Skin epidermis (tissue), 12 donors: ENCODE data around the gene PLS3.

Experiments used
- H3K27ac ChIP-seq, 21 experiments: fragments of 200-600 bp; sonication (generic) in 11 of 21; one replicate each; pipeline ENCODE4 v1.5.0; 2020; ENCODE audit warnings: mild to moderate bottlenecking in 3 of 21, inconsistent platforms in 2 of 21, moderate library complexity in 2 of 21
- H3K4me3 ChIP-seq, 7 experiments: fragments of 200-600 bp; sonication (generic) in 2 of 7; one replicate each; pipeline ENCODE4 v1.5.0; 2020; ENCODE audit warnings: inconsistent platforms in 2 of 7, mild to moderate bottlenecking in 2 of 7, moderate library complexity in 1 of 7

Gene PLS3

GRCh38 chrX:115650449-115650848 is 89.5 kb downstream of the PLS3 start:
- H3K27ac ChIP-seq: no peak overlapping the region

DNA sequence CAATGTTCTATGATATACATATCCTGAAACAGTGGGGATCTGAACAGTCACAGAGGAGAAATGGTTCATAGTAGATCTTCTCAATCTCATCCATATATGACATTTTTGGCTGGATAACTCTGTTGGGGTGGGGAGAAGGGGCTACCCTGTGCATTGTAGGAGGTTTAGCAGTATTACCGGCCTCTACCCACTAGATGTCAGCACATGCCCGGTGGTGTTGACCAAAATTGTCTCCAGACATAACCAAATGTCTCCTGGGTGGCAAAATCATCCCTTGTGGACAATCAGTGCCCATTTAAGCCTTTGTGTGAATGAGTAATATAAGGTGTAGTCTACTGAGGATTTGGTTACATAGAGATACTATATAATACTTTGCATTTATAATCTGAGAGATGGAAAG is 89.9 kb downstream of the PLS3 start:
- Histone ChIP-seq H3K4me3 (no peak overlapping the region), H3K27ac (no peak overlapping the region)

More at GRCh38 chrX:115650449-115650848, 89.5 kb downstream of the PLS3 start:
- no peak overlapping the region for H3K4me3 ChIP-seq

DNA sequence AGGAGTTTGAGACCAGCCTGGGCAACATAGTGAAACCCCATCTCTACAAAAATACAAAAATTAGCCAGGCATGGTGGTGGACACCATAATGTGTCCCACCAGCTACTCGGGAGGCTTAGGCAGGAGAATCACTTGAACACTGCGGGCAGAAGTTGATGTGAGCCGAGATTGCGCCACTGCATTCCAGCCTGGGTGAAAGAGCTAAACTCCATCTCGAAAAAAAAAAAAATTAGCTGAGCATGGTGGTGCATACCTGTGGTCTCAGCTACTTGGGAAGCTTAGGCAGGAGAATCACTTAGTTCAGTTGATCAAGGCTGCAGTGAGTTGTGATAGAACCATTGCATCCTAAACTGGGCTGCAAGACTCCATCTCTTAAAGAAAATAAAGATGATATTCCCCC is 91.2 kb downstream of the PLS3 start:
- no peak overlapping the region for H3K27ac ChIP-seq
- H3K4me3 ChIP-seq: no peak overlapping the region

- Histone ChIP-seq H3K4me3 (no peak overlapping the region), H3K27ac (no peak overlapping the region)
Observed at GRCh38 chrX:115665122-115665521, 104.1 kb downstream of the PLS3 start.

DNA sequence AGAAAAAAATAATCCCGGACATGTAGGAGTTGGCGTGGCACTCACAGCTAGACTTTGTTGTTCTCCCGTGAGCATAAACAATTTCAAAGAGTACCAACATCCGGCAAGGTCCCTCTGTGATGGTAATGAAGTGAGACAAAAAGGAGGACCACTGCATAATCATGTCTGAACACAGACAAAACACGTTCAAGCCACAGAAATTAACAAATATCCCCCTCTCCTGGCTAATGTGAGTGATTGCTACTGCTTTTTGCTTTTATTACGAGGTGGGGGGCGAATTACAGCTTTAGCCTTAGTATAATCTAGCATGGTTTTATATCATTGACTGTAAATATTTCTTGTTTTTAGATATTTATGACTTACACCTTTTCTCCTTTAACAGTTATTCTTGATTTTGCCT is 118.5 kb downstream of the PLS3 start:
- H3K27ac ChIP-seq: no peak overlapping the region
- no peak overlapping the region for H3K4me3 ChIP-seq

DNA sequence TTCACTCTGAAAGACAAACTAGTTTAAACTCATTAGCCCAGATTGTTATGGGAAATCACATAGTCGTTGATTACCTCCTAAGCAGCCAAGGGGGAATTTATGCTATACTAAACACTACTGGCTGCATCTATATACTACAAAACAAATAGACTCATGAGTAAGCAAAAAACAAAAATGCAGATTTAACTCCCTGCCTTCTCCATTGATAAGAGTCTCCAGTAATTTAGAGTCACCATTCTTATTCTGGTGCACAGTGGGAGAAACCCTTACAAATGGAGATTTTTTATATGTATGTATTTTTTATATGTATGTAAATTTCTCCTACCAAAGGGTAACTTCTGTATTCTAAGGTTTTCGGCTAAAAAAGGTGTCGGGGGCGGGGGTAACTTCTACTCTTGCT is 126.6 kb downstream of the PLS3 start:
- H3K4me3 ChIP-seq: no peak overlapping the region
- H3K27ac ChIP-seq: no peak overlapping the region

DNA sequence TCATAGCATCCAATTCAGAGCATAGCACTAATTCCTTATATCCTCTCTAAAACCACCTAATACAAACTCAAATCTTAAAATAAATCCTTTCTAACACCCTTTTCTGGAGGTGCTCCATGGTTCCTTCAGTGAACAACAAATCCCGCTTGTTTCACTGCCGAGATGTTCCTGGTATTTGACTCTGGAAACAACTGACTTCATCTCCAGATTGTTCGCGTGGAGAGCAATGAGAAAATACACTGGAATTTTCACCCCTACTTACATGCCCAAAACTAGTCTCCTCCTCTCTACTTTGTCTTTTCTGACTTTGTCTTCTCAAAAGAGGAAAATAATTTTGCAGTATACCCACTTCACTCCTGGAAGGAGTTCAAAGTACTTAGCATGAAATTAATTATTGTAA is 129.0 kb downstream of the PLS3 start:
- Histone ChIP-seq H3K27ac (peak overlapping the region in 9 of 21 experiments; percentile 7 to 75 (median 32)), H3K4me3 (no peak overlapping the region)

DNA sequence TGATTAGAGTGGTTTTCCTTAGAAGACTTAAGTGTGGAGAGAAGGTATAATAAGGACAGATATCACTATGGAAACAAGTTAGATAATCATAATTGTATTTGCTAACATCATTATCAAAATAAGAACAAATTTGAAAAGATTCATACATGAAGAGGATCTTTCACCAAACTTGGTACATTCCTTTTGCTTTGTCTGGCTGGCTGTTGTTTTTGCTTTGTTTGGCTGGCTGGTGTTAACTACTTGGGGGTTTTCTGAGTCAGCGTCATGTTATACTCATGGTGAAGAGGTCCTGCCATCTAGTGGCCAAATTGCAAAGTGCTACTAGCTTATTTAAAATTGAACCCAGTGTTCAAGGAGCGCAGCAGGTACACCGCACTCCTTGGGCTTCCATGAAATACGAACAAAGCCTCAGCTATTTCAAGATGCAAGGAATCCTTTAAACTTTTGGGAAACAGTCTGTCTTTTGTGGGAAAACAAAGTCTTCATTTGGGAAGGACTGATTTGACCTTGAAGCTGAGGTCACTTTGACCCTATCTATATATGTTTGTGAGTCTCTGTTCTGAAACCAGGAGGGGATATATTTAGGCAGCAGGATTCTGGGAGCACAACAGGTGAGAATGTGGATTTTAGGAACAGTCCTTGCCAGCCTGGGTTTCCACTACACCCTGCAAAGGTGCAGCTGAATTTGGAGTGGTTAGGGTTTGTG is 129.7 kb downstream of the PLS3 start:
- H3K4me3 ChIP-seq: no peak overlapping the region
- H3K27ac ChIP-seq: peak overlapping the region in 8 of 21 experiments; percentile 17 to 75 (median 32)

DNA sequence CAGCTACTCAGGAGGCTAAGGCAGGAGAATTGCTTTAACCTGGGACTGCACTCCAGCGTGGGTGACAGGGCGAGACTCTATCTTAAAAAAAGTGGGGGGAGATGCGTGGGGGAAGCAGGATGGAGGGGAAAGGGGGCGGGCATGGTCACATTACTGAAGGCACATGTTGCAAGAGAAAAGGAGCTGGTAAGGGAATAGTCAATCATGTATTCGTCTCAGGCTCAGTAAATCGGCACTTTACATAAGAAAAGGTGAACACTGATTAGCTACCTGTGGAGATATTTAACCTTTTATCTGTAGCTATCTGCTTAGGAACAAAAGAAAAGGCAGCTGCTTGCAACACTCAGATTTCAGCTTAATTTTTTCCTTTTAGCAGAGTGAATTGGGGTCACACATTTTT is 132.5 kb downstream of the PLS3 start:
- no peak overlapping the region for H3K27ac ChIP-seq
- H3K4me3 ChIP-seq: no peak overlapping the region

GRCh38 chrX:115694028-115694427 is 133.1 kb downstream of the PLS3 start:
- H3K27ac ChIP-seq: no peak overlapping the region
- no peak overlapping the region for H3K4me3 ChIP-seq

DNA sequence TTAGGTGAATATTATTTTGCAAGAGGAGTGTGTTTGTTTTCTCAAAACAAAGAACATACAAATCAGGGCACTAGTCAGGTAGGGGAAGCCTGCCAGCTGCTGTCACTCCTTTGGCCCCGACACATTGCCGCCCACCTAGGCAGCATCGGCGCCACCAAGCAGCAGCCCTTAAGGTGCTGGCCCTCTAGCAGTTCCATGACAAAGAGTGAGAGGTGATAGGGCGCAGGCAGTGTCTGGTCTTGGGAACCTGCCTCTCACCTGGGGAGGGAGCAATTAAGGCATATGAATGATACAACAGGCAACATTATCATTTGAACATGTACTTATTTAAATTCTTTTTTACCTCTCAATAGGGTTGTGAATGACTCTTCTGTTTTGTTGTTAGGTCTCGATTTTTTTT is 135.1 kb downstream of the PLS3 start:
- no peak overlapping the region for H3K4me3 ChIP-seq

DNA sequence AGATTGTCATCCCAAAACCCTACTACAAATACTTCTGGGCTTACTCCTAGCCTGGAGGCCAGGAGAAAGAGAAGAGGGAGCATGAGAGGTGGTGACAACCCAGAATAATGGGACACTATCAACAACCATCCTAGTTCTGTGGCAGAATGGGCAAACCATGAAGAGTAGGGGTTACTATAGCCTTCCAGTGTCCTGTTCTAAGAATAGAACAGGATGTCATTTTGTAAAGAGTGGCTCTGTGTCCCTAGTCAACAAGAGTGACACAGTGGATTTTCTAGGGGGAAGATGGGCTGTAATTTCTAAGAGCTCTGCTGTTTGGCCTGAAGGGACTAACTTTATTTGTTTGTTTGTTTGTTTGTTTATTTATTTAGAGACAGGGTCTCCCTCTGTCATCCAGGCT is 136.0 kb downstream of the PLS3 start:
- Histone ChIP-seq H3K4me3 (no peak overlapping the region), H3K27ac (no peak overlapping the region)

More for the DNA sequence above, 135.1 kb downstream of the PLS3 start:
- H3K27ac ChIP-seq: no peak overlapping the region

- no peak overlapping the region for H3K27ac ChIP-seq
- H3K4me3 ChIP-seq: no peak overlapping the region
Observed at GRCh38 chrX:115697806-115698205, 136.8 kb downstream of the PLS3 start.
